ENCODE results near the gene KRCC1.
"Not testable (repeated sequence)": the region's sequence is repeated elsewhere in the genome, so short reads cannot be mapped to it uniquely, and the experiment has no call there.

KRCC1 gene

GRCh38 chr2:88077080-88077479 is 21.5 kb upstream of the KRCC1 start:
- DNase-seq (ENCODE audit: low read depth in 3 of 3) = no peak

DNA sequence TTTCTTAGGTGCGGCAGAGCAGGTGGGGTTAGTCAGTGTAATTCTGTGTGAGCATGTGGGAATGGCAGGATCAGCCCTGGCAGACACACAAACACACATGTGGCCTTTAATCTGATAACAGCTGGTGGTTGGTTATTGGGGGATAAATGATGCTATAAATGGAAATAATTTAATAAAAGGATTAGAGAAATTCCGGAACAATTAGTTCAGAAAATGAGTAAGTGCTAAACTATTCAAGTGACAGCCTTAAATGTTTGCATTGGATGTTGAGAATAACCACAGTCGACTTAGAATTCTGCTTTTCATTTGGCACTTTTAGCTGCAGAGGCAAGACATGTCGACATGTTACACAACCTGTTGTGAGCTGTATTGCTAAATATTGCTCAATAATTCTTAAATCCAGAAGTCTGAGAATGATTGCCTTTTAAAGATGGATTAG is 19.3 kb upstream of the KRCC1 start:
- no peak for DNase-seq (ENCODE audit: low read depth in 3 of 3)

GRCh38 chr2:88074150-88074549 is 18.6 kb upstream of the KRCC1 start:
- no peak for DNase-seq (ENCODE audit: low read depth in 3 of 3)

GRCh38 chr2:88071365-88071764 is 15.8 kb upstream of the KRCC1 start:
- no peak for DNase-seq (ENCODE audit: low read depth in 3 of 3)

GRCh38 chr2:88070055-88070454 is 14.5 kb upstream of the KRCC1 start:
- DNase-seq (ENCODE audit: low read depth in 3 of 3) = no peak

DNA sequence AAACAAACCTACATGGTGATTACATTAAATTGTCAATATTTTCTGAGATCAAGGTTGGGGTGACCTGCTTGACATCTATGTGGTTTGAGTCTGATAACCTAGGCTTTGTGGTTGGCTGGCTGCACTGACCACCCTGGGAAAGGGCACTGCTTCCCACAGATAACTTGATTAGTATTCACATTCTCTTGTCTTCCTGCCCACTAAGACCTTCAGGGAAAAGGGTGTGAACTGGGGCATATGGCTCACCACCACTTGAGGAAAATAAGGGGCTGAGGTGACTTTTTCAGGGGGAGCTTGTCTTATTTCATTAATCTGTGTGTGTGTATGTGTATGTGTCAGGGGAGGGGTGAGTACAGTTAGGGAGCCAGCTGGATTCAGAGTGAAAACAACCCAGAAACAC is 13.5 kb upstream of the KRCC1 start:
- no peak for DNase-seq (ENCODE audit: low read depth in 3 of 3)

DNA sequence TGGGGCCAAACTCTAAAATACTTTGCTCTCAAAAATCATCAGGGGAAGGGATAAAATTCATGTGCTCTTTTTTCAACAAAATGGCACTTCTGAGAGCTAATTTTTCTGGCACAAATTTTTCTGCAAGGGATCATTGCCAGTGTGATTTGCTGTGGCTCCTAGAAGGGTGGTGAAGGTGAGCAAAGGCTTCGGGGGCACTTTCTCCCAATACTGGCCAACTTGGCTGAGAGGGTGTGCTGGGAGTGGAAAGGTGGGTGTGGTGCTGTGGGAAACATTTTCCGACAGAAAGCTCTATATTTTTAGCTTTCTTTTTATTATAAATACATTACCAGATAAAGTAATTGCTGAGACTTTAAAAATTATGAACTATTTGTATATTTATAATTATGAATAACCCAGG is 12.5 kb upstream of the KRCC1 start:
- no peak for DNase-seq (ENCODE audit: low read depth in 3 of 3)

GRCh38 chr2:88067598-88067997 is 12.0 kb upstream of the KRCC1 start, which contains the start of gene SMYD1:
SMYD1 (plus strand) TSS chr2:88067825; CDS start chr2:88067865, 40 bp downstream.
- DNase-seq (ENCODE audit: low read depth in 3 of 3) = no peak

DNA sequence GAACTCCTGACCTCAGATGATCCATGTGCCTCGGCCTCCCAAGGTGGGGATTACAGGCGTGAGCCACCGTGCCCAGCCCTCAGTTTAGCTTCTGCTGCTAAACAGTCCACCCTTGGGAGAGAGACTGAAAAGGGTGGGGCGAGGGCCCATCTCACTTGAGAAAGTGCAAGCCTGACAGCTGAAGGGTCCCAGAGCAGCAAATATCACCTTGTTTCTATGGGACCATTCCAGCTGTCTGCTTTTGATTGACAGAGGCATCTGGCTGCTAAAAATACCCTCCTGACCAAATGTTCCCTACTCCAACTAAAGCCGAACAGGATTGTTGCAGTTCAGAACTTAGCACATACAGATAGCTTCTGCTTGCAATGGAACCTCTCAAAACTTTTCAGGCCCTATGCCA is 11.6 kb upstream of the KRCC1 start:
- DNase-seq (ENCODE audit: low read depth in 3 of 3) = no peak

DNA sequence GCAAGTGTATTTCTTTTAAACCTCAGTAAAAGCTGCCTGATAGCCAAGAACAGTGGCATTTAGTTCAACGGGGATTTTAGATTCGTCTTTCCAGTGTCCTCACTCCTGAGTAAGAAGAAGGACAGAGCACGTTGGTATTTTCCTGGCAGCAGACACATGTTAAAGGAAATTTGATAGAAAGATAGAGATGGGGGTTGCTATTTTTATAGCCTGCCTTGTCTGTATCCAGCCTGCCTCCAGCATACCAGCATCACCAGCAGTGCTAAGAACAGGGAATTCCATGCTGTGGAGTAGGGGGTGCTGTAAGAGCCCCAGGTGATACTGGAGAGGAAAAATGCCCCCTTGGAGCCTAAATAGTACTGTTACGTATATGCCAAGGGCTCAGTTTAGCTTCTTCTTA is 11.0 kb upstream of the KRCC1 start:
- DNase-seq (ENCODE audit: low read depth in 3 of 3) = no peak

DNA sequence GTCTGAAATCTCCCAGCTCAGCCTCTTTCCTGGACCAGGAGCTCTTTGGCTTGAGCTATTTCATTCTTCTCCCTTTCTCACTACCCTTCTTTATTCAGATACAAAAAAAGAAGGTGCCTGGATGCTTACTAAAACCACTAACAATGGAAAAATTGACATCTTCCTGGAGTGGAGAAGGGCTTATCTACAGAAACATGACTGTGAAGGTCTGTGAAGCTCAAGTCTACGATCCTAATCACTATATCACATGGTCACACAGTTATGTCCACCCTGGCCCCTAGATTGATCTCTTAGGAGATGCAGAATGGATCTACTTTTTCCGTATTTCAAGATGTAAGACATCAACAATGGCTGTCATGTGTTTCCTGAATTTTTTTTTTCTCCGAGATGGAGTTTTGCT is 5.7 kb upstream of the KRCC1 start:
- no peak for DNase-seq (ENCODE audit: low read depth in 3 of 3)

- no peak for DNase-seq (ENCODE audit: low read depth in 3 of 3)
Observed at GRCh38 chr2:88060907-88061275, 5.3 kb upstream of the KRCC1 start.

DNA sequence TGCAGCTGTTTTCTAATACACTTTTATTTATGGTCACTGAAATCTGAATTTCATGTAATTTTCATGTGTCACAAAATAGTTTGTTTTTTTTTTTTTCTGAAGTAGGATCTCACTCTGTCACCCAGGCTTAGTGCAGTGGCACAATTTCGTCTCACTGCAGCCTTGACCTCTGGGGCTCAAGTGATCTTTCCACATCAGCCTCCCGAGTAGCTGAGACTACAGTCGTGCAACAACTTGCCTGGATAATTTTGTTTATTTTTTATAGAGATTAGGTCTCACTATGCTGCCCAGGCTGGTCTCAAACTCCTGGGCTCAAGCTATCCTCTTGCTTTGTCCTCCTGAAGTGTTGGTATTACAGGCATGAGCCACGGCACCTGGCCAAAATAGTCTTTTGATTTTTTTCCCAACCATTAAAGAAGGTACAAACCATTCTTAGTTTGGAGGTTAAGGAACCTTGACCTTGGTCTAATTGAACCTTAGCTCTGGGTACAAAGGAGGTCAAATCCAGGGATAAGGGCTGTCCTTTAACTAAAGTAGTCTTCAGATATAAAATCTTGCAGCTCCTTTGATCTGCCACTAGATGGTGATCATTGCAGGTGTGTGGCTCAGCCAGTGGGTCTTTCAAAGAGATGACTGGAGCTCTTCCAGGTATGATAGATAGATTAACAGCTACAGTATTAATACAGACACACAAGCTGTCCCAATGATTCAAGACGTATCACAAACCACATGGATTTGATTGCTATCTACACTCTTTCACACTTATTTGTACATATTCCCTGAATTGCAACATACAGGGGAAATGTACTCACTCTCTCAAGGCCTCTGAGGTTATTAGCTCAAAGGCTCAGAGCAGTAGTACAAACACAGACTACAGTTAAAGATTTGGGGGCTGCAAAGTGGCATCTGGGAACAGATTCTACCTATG is 4.7 kb upstream of the KRCC1 start:
- no peak for DNase-seq (ENCODE audit: low read depth in 3 of 3)

DNA sequence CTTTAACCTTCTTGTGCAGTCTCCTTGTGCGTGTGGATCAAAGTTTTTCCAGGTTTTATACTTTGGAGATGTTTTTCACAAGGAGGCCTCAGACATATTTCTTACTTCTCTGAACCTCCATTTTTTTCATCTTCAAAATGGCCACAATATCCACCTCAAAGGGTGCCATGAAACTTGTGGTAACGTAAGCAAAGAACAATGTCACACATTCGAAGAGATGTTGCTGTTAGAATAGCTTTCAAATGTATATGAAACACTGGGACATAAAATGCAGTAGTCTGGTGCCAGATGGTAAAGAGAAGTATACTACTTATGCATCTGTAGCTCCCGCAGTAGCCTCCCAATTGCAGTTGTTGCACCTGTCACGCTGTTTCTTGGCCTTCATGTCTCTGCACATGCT is 2.6 kb upstream of the KRCC1 start:
- DNase-seq (ENCODE audit: low read depth in 3 of 3) = no peak

DNA sequence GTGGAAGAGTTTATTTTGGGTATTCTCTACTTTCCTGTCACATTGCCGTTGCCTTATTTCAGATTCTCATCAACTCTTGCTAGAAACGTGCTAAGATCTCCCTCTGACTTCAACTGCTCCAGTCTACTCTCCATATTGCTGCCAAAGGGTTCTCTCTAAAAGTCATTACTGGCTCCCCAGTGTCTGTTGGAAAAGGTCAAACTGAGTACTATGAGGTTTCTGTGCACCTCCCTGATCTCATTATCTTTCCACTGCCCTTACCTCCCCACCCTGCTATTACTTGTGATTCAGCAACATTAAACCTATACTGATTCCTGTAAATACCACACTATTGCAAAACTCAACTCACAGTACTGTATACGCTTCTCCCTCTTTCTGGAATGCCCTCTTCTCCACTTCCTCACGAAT is 1.9 kb upstream of the KRCC1 start:
- no peak for DNase-seq (ENCODE audit: low read depth in 3 of 3)

GRCh38 chr2:88054782-88055370 is 707 bp downstream of the KRCC1 start:
- DNase-seq (ENCODE audit: low read depth in 3 of 3) = no peak

GRCh38 chr2:88053934-88054781 is 1.4 kb downstream of the KRCC1 start:
- DNase-seq (ENCODE audit: low read depth in 3 of 3) = no peak

DNA sequence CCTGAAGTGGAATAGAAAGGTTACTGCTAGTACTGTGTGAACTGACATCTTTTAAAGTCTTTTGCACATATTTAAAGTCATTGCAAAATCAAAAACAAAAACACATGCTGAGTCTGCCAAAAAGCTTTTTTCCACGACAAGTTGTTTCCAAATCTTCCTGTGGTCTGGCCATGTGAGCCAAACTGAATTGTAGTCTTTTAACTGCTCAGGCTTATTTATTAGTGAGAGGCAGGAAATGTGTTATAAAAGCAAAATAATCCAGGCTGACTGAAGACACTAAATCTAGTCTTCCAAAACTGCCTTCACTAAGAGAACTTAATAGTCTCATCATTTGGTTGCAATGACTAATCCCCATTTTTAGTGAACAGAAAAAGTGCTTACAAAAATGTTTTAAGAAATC is 2.3 kb downstream of the KRCC1 start:
- no peak for DNase-seq (ENCODE audit: low read depth in 3 of 3)

- DNase-seq (ENCODE audit: low read depth in 3 of 3) = no peak
Observed at GRCh38 chr2:88051792-88052191, 3.8 kb downstream of the KRCC1 start.

- no peak for DNase-seq (ENCODE audit: low read depth in 3 of 3)
Observed at GRCh38 chr2:88049622-88050021, 6.0 kb downstream of the KRCC1 start.

DNA sequence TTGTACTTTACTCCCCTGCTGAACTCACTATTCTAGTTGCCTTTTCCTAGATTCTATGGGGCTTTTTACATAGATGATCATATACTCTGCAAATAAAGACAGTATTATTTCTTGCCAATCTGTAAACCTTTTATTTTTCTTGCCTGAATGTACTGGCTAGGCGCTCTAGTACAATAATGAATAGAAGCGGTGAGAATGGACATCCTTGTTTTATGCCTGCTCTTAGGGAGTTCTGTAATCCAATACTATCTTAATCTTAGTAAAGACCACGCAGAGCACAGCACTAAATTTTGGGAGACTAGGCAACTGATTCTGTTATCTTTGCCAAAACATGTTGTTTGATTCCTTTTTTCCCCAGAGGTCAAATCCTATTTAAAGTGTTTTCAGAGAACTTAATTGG is 7.0 kb downstream of the KRCC1 start:
- DNase-seq (ENCODE audit: low read depth in 3 of 3) = no peak

DNA sequence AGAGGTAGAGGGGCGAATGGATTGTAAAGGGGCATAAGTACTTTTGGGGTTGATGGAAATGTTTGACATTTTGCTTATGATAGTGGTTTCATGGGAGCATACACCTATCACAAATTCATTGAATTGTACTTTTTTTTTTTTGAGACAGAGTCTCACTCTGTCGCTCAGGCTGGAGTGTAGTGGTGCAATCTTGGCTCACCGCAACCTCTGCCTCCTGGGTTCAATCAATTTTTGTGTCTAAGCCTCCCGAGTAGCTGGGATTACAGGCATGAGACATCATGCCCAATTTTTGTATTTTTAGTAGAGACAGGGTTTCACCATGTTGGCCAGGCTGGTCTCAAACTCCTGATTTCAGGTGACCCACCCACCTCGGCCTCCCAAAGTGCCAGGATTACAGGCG is 10.0 kb downstream of the KRCC1 start:
- not testable (repeated sequence) for DNase-seq (ENCODE audit: low read depth in 3 of 3)

Measured in stimulated activated CD4-positive, alpha-beta T cell treated with anti-CD3 and anti-CD28 coated beads, TNF-alpha, amount 100 ng/mL, for 48 hours (primary cell).